Measurements from ENCODE around the gene SLC17A2. TPM values are rescaled to one million over a fixed set of nuclear protein-coding genes. Genes with fewer than 3 reads are reported as not detected.

SLC17A2 gene
- total and polyA plus RNA-seq, 2 of the 4 experiments (the other 2 are of a cell fraction), result not detected

- no peak overlapping the region for H3K18ac ChIP-seq (ENCODE audit: low read depth, low read length)
- H2BK15ac ChIP-seq (ENCODE audit: low read depth, low read length), result no peak overlapping the region
- H2BK20ac ChIP-seq (ENCODE audit: low read depth, low read length), result no peak overlapping the region
- ChIA-PET CTCF (no interaction called here), POLR2A (ENCODE audit: unreplicated experiment) (no interaction called here)
- no peak overlapping the region for H2BK5ac ChIP-seq (ENCODE audit: low read depth, low read length, poor library complexity, severe bottlenecking)
- DNase-seq (no peak), ATAC-seq (ENCODE audit: low read depth) (no peak)
- no peaks in the 10 kb centered on the region for H3K9me1 ChIP-seq (ENCODE audit: insufficient read depth, low read length)
- no peak overlapping the region for H3K9ac ChIP-seq (ENCODE audit: low read depth, low read length)
- H3K27me3 ChIP-seq (ENCODE audit: control insufficient read depth, insufficient read depth, low read length), result peaks cover 1% of the 10 kb centered on the region; the same call in 1 of the 2 replicates
- H3K56ac ChIP-seq (ENCODE audit: extremely low read depth, insufficient read depth, low read length), result no peak overlapping the region
- H3K36me3 ChIP-seq (ENCODE audit: control insufficient read depth, insufficient read depth, low read length), result no peaks in the 10 kb centered on the region
- in situ Hi-C loops (cut with MboI; ENCODE audit: low sequenced_read_pairs), result no loop called here
- no peaks in the 10 kb centered on the region for H3K79me1 ChIP-seq (ENCODE audit: low read depth in 1 of 2, low read length in 2 of 2)
- WGBS, 2 experiments (ENCODE audit: extremely low coverage in 2 of 2, insufficient read length in 1 of 2), result no CpG with 5 or more reads among the region's 1 CpG
- no peaks in the 10 kb centered on the region for H3K9me3 ChIP-seq (ENCODE audit: control insufficient read depth, insufficient read depth, low read length)
- intact Hi-C loops (cut with micrococcal nuclease), result no loop called here
- H4K91ac ChIP-seq (ENCODE audit: insufficient read depth, low read depth, low read length), result no peak overlapping the region
- H4K8ac ChIP-seq (ENCODE audit: low read depth in 2 of 2, low read length in 2 of 2), result no peak overlapping the region
- no peak overlapping the region for H3K27ac ChIP-seq (ENCODE audit: insufficient read depth, low read length)
- H3K14ac ChIP-seq (replicated peaks; ENCODE audit: low read depth, low read length), result no peak overlapping the region
- no peak overlapping the region for H3K4me2 ChIP-seq (ENCODE audit: low read depth, low read length)
- no peaks in the 10 kb centered on the region for H4K20me1 ChIP-seq (ENCODE audit: insufficient read depth, low read length)
- TF ChIP-seq CHD1 (IDR thresholded peaks at IDR 0.05; ENCODE audit: low read depth, low read length) (no peak), RFX5 (IDR thresholded peaks at IDR 0.05; ENCODE audit: low read depth, low read length) (no peak), NFE2L2 (IDR thresholded peaks at IDR 0.05; ENCODE audit: low read depth, low read length) (no peak), CTCF (conservative IDR thresholded peaks at IDR 0.05; ENCODE audit: low read depth, low read length) (no peak), ELK1 (IDR thresholded peaks at IDR 0.05; ENCODE audit: borderline replicate concordance, low read depth, low read length) (no peak), FOS (IDR thresholded peaks at IDR 0.05; ENCODE audit: low read depth, low read length) (no peak), POLR2A (IDR thresholded peaks at IDR 0.05; ENCODE audit: low read depth, low read length) (no peak), MXI1 (IDR thresholded peaks at IDR 0.05; ENCODE audit: borderline replicate concordance, low read depth, low read length) (no peak), RAD21 (IDR thresholded peaks at IDR 0.05; ENCODE audit: low read length) (no peak), BHLHE40 (IDR thresholded peaks at IDR 0.05; ENCODE audit: low read depth, low read length) (no peak), MAZ (IDR thresholded peaks at IDR 0.05; ENCODE audit: borderline replicate concordance, low read depth, low read length) (no peak), USF2 (IDR thresholded peaks at IDR 0.05; ENCODE audit: low read depth, low read length) (no peak), RCOR1 (IDR thresholded peaks at IDR 0.05; ENCODE audit: insufficient replicate concordance, low read length) (no peak), CEBPB (IDR thresholded peaks at IDR 0.05; ENCODE audit: low read depth, low read length) (no peak), SMC3 (IDR thresholded peaks at IDR 0.05; ENCODE audit: low read depth, low read length) (no peak), MAFK (IDR thresholded peaks at IDR 0.05; ENCODE audit: low read depth, low read length) (no peak)
- H2AK9ac ChIP-seq (replicated peaks; ENCODE audit: low read depth, low read length, poor library complexity), result no peak overlapping the region
- no peaks in the 10 kb centered on the region for H3K4me1 ChIP-seq (ENCODE audit: control insufficient read depth, insufficient read depth, low read length)
- H2AK5ac ChIP-seq (ENCODE audit: low read depth, low read length), result no peak overlapping the region
- BruUV-seq (replicated peaks), result no TSS peak
- H2AFZ ChIP-seq (replicated peaks; ENCODE audit: low read length, poor library complexity), result no peak overlapping the region
- no peak overlapping the region for H3K4me3 ChIP-seq (ENCODE audit: insufficient read depth, low read depth, low read length)
- H3K23ac ChIP-seq (ENCODE audit: low read depth, low read length), result no peak overlapping the region
- dilution Hi-C loops (cut with HindIII; ENCODE audit: low sequenced_read_pairs, unreplicated experiment), result no loop called here
- no peak overlapping the region for H4K5ac ChIP-seq (ENCODE audit: low read depth, low read length)
- H2BK120ac ChIP-seq (ENCODE audit: low read depth, low read length), result no peak overlapping the region
- no peak overlapping the region for H3K4ac ChIP-seq (ENCODE audit: low read depth, low read length)
These were observed 19.2 kb upstream of the SLC17A2 start for GRCh38 chr6:25949695-25950094.

All from IMR-90 (cell line).